Breast epithelium (tissue), 4 donors: ENCODE measurements around the gene SIL1. TPM values are rescaled to one million over a fixed set of nuclear protein-coding genes. Genes with fewer than 3 reads are reported as not detected.

Experiments used
- DNase-seq, 2 donors: peaks; one replicate each; pipeline ENCODE4 v3.0.0-alpha.2; 2019; ENCODE audit warnings: low spot score in 2 of 2
- H3K27ac ChIP-seq, 2 donors: fragments of 200-600 bp; sonication (generic) in 1 of 2; one replicate each; pipeline ENCODE4 v1.5.1; 2016 to 2019; ENCODE audit warnings: mild to moderate bottlenecking in 1 of 2
- H3K27me3 ChIP-seq, 2 donors: fragments of 200-600 bp; sonication (generic) in 1 of 2; one replicate each; pipeline versions ENCODE4 v1.5.1 to v1.6.0; 2017 to 2019; ENCODE audit warnings: control low read depth in 1 of 2, mild to moderate bottlenecking in 1 of 2
- H3K36me3 ChIP-seq: fragments of 200-600 bp; one replicate; pipeline ENCODE4 v1.5.1; 2019
- H3K4me1 ChIP-seq, 2 donors: fragments of 200-600 bp; sonication (generic); one replicate each; pipeline ENCODE4 v1.5.1; 2016 to 2019; ENCODE audit warnings: control low read depth in 1 of 2
- H3K4me3 ChIP-seq, 3 donors: fragments of 200-600 bp; sonication (generic); 1 replicate in 2 of 3; 2 replicates in 1 of 3; pipeline ENCODE4 v1.5.1; 2016 to 2019; ENCODE audit warnings: mild to moderate bottlenecking in 3 of 3, moderate library complexity in 2 of 3
- H3K9me3 ChIP-seq, 2 donors: fragments of 200-600 bp; sonication (generic) in 1 of 2; one replicate each; pipeline ENCODE4 v1.5.1; 2016 to 2019; ENCODE audit warnings: control low read depth in 1 of 2
- POLR2A ChIP-seq: fragments of 450-650 bp; IDR thresholded peaks from one replicate; pipeline ENCODE4 v1.6.1; 2016; ENCODE audit warnings: antibody characterized with exemption, mild to moderate bottlenecking, moderate library complexity
- POLR2AphosphoS5 ChIP-seq, 3 donors: sonication (generic); formaldehyde crosslinking; IDR thresholded peaks; one replicate each; pipeline ENCODE4 v1.6.1; 2017; ENCODE audit warnings: antibody characterized with exemption in 3 of 3
- intact Hi-C: fragments of 100-400 bp; cut with DNase I; formaldehyde crosslinking; loops from one replicate; pipeline ENCODE4 v1.15.1; 2023; ENCODE audit warnings: low total_unique reads
- total RNA-seq, 3 donors: library from RNA; depleted of rRNA; stranded (reverse); fragments of >200 nt; gene quantifications; one replicate each; pipeline ENCODE4 v1.1.0, GENCODE V29; 2016
- TF ChIP-seq, protein P1 (sequence below), 3 donors: fragments of 450-650 bp; IDR thresholded peaks; one replicate each; pipeline ENCODE4 v1.5.1; 2016 to 2017; ENCODE audit warnings: antibody characterized with exemption in 3 of 3, mild to moderate bottlenecking in 3 of 3, moderate library complexity in 3 of 3

SIL1 gene
- total RNA-seq, 3 donors from 2014 or later, result 29.9 to 63.9 (median 48.2) TPM

DNA sequence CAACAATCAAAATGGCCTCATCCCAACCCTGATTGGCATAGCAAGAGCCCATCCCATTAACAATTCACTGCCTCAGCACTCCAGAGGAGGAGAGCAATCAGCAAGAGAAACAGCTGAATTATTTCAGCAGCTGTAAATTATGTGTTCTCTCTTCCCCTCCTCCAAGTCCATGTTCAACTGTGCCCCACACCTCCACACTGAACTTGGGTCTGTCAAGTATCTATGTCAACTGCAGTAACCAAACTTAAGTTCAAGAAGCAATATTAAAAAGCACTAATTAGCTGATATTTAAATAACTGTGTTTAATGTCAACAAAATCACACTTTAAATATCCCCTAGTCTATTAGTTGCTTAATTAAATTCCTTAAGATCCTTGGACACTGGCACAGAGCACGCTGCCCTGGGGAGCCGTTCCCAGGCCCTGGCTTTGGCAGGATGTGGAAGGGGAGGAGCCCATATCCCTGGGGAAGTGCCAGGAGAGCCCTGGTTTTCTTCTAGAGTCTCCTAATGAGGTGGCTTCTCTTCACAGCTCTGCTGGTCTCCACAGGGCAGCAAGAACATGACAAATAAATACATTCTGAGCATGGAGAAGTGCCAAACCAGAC, 50.6 kb downstream of the SIL1 start:
- Histone ChIP-seq H3K36me3 (no peaks in the 10 kb centered on the region), H3K27me3 (no peaks in the 10 kb centered on the region), H3K4me3 (no peak overlapping the region), H3K4me1 (peaks cover 5 to 27% of the 10 kb centered on the region in 2 donors), H3K27ac (peak overlapping the region; percentile 89 to 91), H3K9me3 (no peaks in the 10 kb centered on the region)
- intact Hi-C loops, result no loop called here
- TF ChIP-seq POLR2A (no peak), POLR2AphosphoS5 (IDR thresholded peaks at IDR 0.05) (peak in 1 of 3 donors; percentile 35)
- TF ChIP-seq, protein P1, sequence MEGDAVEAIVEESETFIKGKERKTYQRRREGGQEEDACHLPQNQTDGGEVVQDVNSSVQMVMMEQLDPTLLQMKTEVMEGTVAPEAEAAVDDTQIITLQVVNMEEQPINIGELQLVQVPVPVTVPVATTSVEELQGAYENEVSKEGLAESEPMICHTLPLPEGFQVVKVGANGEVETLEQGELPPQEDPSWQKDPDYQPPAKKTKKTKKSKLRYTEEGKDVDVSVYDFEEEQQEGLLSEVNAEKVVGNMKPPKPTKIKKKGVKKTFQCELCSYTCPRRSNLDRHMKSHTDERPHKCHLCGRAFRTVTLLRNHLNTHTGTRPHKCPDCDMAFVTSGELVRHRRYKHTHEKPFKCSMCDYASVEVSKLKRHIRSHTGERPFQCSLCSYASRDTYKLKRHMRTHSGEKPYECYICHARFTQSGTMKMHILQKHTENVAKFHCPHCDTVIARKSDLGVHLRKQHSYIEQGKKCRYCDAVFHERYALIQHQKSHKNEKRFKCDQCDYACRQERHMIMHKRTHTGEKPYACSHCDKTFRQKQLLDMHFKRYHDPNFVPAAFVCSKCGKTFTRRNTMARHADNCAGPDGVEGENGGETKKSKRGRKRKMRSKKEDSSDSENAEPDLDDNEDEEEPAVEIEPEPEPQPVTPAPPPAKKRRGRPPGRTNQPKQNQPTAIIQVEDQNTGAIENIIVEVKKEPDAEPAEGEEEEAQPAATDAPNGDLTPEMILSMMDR (IDR thresholded peaks at IDR 0.05), result no peak
- peak; percentile 86 to 89 for DNase-seq

DNA sequence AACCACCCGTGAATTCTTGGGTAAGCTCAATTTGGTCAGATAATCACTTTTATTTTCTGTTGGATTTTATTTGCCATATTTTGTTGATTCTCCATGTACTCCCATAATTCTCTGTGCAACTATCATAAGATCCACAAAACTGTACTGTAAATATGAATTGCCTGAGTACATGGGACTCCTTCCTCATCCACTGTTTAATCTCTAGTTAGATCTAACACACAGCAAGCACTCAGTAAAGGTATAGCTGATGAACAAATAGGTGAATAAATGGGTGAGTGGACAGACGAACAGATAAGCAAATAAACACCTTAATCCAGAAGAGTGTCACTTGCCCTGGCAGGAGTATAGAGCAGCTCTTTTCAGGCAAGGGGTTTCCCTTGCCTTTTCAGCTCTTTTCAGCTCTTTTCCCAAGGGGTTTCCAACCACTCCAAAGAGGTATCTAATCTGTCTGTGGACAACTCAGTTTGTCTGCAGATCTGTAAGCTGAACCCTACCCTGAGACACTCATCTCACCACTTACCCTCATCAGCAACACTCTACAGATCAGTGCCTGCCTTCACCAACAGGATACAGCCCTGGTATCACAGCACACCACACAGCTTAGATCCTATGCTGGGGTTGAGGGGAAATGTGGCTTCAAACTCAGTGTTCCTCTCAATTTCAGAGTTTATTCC, 51.2 kb downstream of the SIL1 start:
- Histone ChIP-seq H3K36me3 (no peaks in the 10 kb centered on the region), H3K27ac (peak overlapping the region; percentile 89 to 91), H3K27me3 (no peaks in the 10 kb centered on the region), H3K4me1 (peaks cover 5 to 28% of the 10 kb centered on the region in 2 donors), H3K4me3 (no peak overlapping the region), H3K9me3 (no peaks in the 10 kb centered on the region)
- DNase-seq, result no peak
- intact Hi-C loops, result no loop called here
- TF ChIP-seq POLR2A (no peak), POLR2AphosphoS5 (IDR thresholded peaks at IDR 0.05) (no peak)
- TF ChIP-seq, protein P1 (IDR thresholded peaks at IDR 0.05), result no peak

DNA sequence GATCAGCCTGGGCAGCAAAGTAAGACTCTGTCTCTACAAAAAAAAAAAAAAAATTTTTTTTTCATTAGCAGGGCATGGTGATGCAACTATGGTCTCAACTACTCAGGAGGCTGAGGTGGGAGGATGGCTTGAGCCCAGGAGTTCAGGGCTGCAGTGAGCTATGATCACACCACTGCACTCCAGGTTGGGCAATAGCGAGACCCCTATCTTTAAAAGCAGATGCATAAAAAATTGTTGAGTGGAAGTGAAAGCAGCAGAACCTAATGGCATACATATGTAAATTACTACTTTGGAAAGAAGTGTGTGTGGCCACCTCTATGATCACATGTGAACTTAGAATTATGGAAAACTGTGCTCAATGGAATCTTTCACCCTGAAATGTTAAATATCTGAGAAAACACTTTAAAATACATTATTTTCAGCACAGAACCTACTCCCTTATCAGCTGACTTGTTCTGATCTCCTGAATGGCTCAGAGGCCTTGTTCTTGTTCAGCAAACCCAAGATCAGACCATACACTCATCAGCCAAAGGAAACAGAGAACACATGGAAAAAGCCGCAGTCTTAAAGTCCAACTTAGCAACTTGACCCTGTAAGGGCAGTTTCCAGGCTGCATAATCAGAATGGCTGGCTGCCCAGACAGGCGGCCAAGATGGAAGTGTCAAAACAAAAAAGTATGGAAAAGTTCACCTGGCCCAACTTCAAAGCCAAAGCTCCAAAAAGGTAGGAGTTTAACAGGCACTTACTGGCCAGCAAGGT, 56.5 kb downstream of the SIL1 start:
- peaks cover 0 to 26% of the 10 kb centered on the region in 2 donors for H3K4me1 ChIP-seq

GRCh38 chr5:139140591-139141071, 57.5 kb downstream of the SIL1 start:
- H3K27ac ChIP-seq, result peak overlapping the region; percentile 69
- H3K4me1 ChIP-seq, result peaks cover 0 to 26% of the 10 kb centered on the region in 2 donors
- no peak for TF ChIP-seq POLR2A
- peak in 1 of 3 donors; percentile 35 for TF ChIP-seq POLR2AphosphoS5 (IDR thresholded peaks at IDR 0.05)
- DNase-seq, result peak in 1 of 2 donors; percentile 35
- H3K27me3 ChIP-seq, result no peaks in the 10 kb centered on the region
- no peaks in the 10 kb centered on the region for H3K36me3 ChIP-seq
- intact Hi-C loops, result no loop called here
- H3K9me3 ChIP-seq, result no peaks in the 10 kb centered on the region
- no peak overlapping the region for H3K4me3 ChIP-seq

More for the DNA sequence above, 56.5 kb downstream of the SIL1 start:
- Histone ChIP-seq H3K27me3 (no peaks in the 10 kb centered on the region), H3K9me3 (no peaks in the 10 kb centered on the region), H3K36me3 (no peaks in the 10 kb centered on the region), H3K27ac (peak overlapping the region; percentile 69 to 71), H3K4me3 (no peak overlapping the region)
- TF ChIP-seq, protein P1 (IDR thresholded peaks at IDR 0.05), result no peak
- TF ChIP-seq POLR2AphosphoS5 (IDR thresholded peaks at IDR 0.05), result no peak
- no peak for TF ChIP-seq POLR2A
- intact Hi-C loops, result no loop called here
- peak in 1 of 2 donors; percentile 47 for DNase-seq

DNA sequence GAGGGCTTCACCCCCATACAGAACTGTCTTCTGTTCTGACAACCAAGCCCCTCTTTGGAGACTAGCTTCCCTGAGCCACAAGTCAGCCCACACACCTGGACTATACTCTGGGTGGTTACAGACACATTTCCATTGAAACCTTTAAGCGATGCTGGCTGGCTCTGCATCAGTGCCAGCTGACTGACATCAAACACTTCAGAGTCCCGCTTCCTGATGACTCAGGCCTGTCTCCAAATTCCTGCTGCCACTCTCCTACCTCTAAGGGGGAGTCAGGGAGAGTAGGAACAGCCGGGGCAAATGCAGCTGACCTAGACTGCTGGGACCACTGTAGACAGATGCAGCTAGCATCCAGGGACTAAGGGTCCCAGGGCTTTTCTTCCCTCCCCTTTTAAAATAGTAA, 59.4 kb downstream of the SIL1 start:
- peak overlapping the region; percentile 25 to 30 for H3K27ac ChIP-seq

More for the DNA sequence above, 59.4 kb downstream of the SIL1 start:
- DNase-seq, result no peak
- H3K9me3 ChIP-seq, result no peaks in the 10 kb centered on the region
- H3K27me3 ChIP-seq, result no peaks in the 10 kb centered on the region
- no peaks in the 10 kb centered on the region for H3K36me3 ChIP-seq
- TF ChIP-seq, protein P1 (IDR thresholded peaks at IDR 0.05), result no peak
- peaks cover 0 to 26% of the 10 kb centered on the region in 2 donors for H3K4me1 ChIP-seq
- no peak overlapping the region for H3K4me3 ChIP-seq
- intact Hi-C loops, result no loop called here
